GM12891 (cell line): ENCODE data around the gene FILIP1L.

ENCODE experiments used
- DNase-seq: peaks from one replicate; pipeline ENCODE4 v3.0.0; 2011; ENCODE audit warnings: low spot score; ENCODE audit not compliant: insufficient read length
- FAIRE-seq: peaks from 2 replicates; lab custom pipeline; 2011; peaks lifted over from hg19 to GRCh38; lab: Jason Lieb, UNC
- PAX5 ChIP-seq: IDR thresholded peaks from 2 replicates; pipeline ENCODE4 v1.6.1; 2011; ENCODE audit warnings: low read length, moderate library complexity, mild to moderate bottlenecking; ENCODE audit not compliant: insufficient read depth, severe bottlenecking
- POLR2A ChIP-seq: IDR thresholded peaks from 2 replicates; pipeline ENCODE4 v1.6.1; 2011; ENCODE audit warnings: low read depth, low read length, control low read depth
- POLR2AphosphoS5 ChIP-seq: IDR thresholded peaks from 2 replicates; pipeline ENCODE4 v1.6.1; 2011; ENCODE audit warnings: low read depth, low read length, control low read depth
- POU2F2 ChIP-seq: IDR thresholded peaks from 2 replicates; pipeline ENCODE4 v1.6.1; 2011; ENCODE audit warnings: low read depth, mild to moderate bottlenecking, control low read depth, low read length, moderate library complexity
- SPI1 ChIP-seq: IDR thresholded peaks from 2 replicates; pipeline ENCODE4 v1.6.1; 2011; ENCODE audit warnings: low read depth, low read length, control low read depth
- TAF1 ChIP-seq: IDR thresholded peaks from 2 replicates; pipeline ENCODE4 v1.6.1; 2011; ENCODE audit warnings: low read depth, low read length, control low read depth

FILIP1L gene

GRCh38 chr3:99940350-99940749, 174.0 kb downstream of the FILIP1L start:
- no peak for TF ChIP-seq POU2F2
- TF ChIP-seq TAF1, result no peak
- no peak for TF ChIP-seq POLR2A
- TF ChIP-seq SPI1, result no peak
- no peak for TF ChIP-seq POLR2AphosphoS5
- no peak for TF ChIP-seq PAX5
- DNase-seq (no peak), FAIRE-seq (no peak)

DNA sequence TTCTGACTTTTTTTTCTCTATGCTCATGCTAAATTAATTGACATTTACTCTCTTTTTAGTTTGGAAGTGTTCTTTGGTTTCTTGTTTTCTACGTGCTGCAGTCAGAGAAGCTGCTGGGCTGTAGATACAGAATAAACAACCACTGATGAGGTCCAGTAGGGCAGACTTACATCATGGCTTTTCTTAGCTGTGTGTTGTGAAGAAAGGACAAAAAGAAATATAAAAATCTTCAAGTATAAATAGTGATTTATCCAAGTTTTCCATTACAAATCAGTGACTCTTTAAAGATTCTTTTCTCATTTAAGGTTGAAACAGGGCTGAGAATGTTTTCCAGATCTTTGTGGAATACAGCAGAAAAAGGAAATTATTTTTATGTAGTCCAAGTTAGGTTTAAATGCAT, 174.4 kb downstream of the FILIP1L start:
- TF ChIP-seq POLR2AphosphoS5 (no peak), TAF1 (no peak), PAX5 (no peak), POU2F2 (no peak)
- FAIRE-seq (no peak), DNase-seq (no peak)

GRCh38 chr3:99938270-99938911, 175.9 kb downstream of the FILIP1L start:
- no peak for DNase-seq
- no peak for TF ChIP-seq POLR2AphosphoS5
- no peak for TF ChIP-seq TAF1
- TF ChIP-seq PAX5, result no peak
- no peak for TF ChIP-seq POLR2A
- no peak for TF ChIP-seq SPI1
- TF ChIP-seq POU2F2, result no peak
- peak; percentile 67 for FAIRE-seq

DNA sequence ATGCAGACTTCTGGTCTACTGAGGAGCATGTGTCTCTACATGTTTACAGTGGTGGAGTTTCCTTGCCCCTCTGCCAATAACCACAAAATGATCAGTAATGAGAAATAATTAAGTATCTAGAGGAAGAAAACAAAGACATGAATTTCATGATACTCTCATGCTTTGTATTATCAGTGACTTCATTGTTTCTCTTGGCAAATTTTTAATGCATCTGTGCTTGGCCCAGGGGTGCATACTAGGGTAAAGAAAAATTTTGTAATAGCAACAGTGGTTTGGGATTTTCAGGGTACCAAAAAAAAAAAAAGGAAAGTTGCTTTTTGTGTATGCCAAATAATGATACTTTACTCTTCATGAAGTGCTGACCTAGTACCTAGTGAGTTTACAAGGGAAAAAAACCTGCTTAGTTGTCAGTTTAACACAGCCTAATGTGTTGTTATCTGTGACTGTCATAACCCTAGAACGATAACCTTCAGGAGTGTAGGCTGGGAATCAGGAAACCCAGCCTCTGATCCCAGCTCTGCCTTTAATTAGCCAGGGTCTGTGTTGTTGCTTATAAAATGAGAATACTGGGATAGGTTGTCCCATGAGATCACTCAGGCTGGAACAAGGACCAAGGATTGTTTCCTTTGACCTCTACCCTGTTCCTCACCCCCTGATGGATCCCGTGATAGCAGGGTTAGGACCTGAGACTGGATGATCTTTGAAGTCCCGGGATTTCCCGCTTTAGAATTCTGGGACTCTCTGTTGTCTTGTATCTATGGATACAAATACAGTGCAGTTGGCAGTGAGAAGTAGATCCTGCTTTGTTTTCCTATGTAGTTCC, 179.1 kb downstream of the FILIP1L start:
- DNase-seq (no peak), FAIRE-seq (no peak)
- TF ChIP-seq POLR2A (no peak), SPI1 (no peak), TAF1 (no peak), POLR2AphosphoS5 (no peak), PAX5 (no peak), POU2F2 (no peak)

DNA sequence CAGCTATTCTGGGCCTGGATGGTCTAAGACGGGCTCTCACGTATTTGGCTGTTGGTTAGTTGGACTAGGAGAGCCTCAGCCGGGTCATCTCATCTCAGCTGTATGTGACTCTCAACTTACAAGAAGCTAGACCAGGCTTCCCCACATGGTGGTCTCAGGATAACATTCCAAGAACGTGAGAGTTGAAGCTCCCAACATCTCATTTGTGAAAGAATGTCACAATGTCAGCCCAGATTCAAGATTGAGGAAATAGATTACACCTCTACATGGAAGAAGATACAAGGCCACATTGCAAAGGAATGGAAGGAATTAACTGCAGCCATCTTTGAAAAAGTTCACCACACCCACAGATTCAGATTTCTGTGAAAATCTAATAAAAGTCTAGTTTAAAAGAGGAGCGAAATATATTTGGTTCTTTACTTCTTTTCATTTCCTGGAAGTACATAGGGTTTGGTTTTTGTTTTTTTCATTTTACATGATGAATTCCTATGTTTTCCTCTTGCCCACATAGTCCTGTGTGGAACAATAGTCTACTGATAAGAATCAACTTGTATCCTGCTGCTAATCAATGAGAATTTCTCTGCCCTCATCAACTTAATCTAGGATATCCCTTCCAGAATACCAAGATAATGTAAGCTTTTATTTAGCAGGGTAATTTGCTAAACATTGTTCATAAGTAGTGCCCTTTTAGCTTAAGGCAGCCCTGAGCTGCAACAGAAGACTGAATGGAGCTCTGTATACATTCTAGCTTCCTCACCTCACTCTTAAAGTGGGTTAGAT, 180.1 kb downstream of the FILIP1L start:
- DNase-seq (no peak), FAIRE-seq (no peak)
- TF ChIP-seq TAF1 (no peak), POLR2A (no peak), POU2F2 (no peak), POLR2AphosphoS5 (no peak), PAX5 (no peak), SPI1 (no peak)

DNA sequence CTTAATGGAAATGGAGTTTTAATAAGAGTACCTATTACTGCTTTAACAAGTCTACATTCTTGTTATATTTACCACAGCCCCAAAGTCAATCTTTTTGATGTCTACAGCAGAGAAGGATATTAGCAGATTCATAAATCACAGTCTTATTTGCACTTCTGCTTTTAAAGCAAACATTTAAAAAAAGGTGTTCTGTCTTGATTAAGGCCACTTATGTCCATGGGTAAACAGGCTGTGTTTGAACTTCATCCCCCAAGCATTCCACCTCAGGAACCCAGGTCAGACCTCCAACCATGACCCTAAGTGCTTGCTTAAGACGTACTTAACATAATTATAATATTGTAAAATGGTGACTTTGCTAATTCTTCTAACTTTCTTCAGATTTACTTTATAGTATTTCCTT, 183.2 kb downstream of the FILIP1L start:
- FAIRE-seq (no peak), DNase-seq (no peak)
- TF ChIP-seq TAF1 (no peak), SPI1 (peak; percentile 49; the same call in 1 of the 2 replicates), POLR2A (no peak), PAX5 (no peak)

- DNase-seq (no peak), FAIRE-seq (no peak)
- no peak for TF ChIP-seq POLR2AphosphoS5
- TF ChIP-seq POU2F2, result no peak
- TF ChIP-seq PAX5, result no peak
- TF ChIP-seq POLR2A, result no peak
- TF ChIP-seq TAF1, result no peak
- no peak for TF ChIP-seq SPI1
These were observed 184.6 kb downstream of the FILIP1L start for GRCh38 chr3:99929745-99930139.

DNA sequence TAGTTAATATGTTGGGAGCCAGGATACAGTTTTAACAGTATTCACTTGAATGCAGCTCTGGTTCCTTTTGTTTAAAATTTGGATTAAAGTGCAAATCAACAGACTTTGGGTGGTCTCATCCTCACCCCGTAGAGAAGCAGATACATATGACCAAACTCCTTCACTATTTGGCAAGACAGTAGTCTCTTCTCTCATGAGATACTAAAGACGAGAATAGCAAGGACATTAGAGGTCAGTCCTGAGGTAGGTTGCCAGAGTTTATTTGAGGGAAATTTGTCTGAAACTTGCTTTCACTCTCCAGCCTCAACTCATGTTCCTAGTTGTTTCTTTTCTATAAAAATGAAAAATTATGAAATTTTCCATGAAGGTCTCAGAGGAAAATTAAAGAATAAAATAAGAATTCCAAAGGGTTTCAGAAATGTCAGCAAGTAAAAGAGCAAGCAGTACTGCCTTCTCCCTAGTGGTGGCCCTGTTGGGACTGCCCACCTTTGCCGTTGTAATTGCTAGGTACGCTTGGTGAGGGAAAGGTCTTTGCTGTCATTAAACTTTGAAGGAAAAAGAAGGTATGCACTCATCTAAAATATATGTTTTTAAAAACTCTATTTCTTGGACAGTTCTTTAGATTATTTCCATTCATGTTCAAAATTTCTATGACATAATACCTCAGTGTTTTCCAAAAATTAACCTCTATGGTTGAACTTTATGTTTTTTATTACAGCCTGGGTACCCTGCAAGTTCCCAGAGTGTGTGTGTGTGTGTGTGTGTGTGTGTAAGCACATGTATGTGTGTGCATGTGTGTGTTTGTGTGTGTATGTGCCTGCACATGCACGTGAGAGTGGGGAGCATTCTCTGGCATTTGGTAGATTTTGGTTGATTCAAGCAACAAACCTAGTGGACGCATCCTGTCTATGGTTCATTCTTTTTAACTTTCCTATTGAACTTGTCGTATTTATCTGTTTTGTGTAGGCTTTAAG, 185.2 kb downstream of the FILIP1L start:
- DNase-seq, result no peak
- TF ChIP-seq TAF1 (no peak), PAX5 (no peak), SPI1 (no peak), POLR2A (no peak), POLR2AphosphoS5 (no peak), POU2F2 (no peak)
- no peak for FAIRE-seq
